ENCODE results near the gene KIAA0319L. TPM values are rescaled to one million over a fixed set of nuclear protein-coding genes. Genes with fewer than 3 reads are reported as not detected.

The KIAA0319L gene
- total RNA-seq, 2 experiments from 2014 or later = 25.3 to 44.9 TPM

- CTCF ChIA-PET (ENCODE audit: unreplicated experiment) = no interaction called here
- no peak for TF ChIP-seq EZH2phosphoT487 (IDR thresholded peaks at IDR 0.05; ENCODE audit: borderline replicate concordance, low read depth, low read length)
- TF ChIP-seq, protein P1, sequence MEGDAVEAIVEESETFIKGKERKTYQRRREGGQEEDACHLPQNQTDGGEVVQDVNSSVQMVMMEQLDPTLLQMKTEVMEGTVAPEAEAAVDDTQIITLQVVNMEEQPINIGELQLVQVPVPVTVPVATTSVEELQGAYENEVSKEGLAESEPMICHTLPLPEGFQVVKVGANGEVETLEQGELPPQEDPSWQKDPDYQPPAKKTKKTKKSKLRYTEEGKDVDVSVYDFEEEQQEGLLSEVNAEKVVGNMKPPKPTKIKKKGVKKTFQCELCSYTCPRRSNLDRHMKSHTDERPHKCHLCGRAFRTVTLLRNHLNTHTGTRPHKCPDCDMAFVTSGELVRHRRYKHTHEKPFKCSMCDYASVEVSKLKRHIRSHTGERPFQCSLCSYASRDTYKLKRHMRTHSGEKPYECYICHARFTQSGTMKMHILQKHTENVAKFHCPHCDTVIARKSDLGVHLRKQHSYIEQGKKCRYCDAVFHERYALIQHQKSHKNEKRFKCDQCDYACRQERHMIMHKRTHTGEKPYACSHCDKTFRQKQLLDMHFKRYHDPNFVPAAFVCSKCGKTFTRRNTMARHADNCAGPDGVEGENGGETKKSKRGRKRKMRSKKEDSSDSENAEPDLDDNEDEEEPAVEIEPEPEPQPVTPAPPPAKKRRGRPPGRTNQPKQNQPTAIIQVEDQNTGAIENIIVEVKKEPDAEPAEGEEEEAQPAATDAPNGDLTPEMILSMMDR (conservative IDR thresholded peaks at IDR 0.05; ENCODE audit: low read length) = no peak
- intact Hi-C loops (cut with micrococcal nuclease; ENCODE audit: unreplicated experiment) = no loop called here
- no peak overlapping the region for H3K4me2 ChIP-seq (ENCODE audit: low read length)
- H4K20me1 ChIP-seq (ENCODE audit: insufficient read depth, low read length) = no peaks in the 10 kb centered on the region
- no peak for DNase-seq (ENCODE audit: low spot score)
- no peak overlapping the region for H2AFZ ChIP-seq (ENCODE audit: low read length)
- no peaks in the 10 kb centered on the region for H3K79me2 ChIP-seq (ENCODE audit: insufficient read depth, low read depth, low read length)
- POLR2A ChIA-PET = no interaction called here
- H3K9me3 ChIP-seq (ENCODE audit: low read length) = 0 out of 2 replicates have a peak, but pooled peaks cover 3% of the 10 kb centered on the region
- no peaks in the 10 kb centered on the region for H3K4me1 ChIP-seq (ENCODE audit: insufficient read depth, low read length, poor library complexity, severe bottlenecking)
- no peak overlapping the region for H3K4me3 ChIP-seq (ENCODE audit: low read depth, low read length, poor library complexity, severe bottlenecking)
- no peaks in the 10 kb centered on the region for H3K36me3 ChIP-seq (ENCODE audit: insufficient read depth, low read length)
- no TSS peak for BruUV-seq (replicated peaks)
- H3K9me2 ChIP-seq (ENCODE audit: insufficient read depth, low read length) = no peaks in the 10 kb centered on the region
- no peak overlapping the region for H3K27ac ChIP-seq (ENCODE audit: low read depth, low read length, poor library complexity, severe bottlenecking)
Observed at GRCh38 chr1:35497571-35497970, 59.6 kb downstream of the KIAA0319L start.

DNA sequence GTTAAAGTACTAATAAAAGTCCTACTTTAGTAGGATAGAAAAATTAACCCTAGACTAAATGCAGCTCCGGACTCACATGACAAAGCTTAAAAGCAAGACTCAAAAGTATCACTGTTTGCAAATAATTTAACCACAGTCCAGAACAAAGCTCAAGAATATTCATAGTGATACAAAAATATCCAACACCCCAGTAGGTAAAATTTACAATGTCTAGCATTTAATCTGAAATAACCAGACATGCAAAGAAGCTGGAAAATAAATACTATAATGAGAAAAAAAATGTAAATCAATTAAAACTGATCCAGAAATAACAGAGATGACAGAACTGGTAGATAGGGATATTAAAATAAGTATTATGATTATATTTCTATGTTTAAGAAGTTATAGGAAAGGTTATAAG is 67.0 kb downstream of the KIAA0319L start:
- no peak overlapping the region for H3K4me2 ChIP-seq (ENCODE audit: low read length)
- H3K9me3 ChIP-seq (ENCODE audit: low read length) = peaks cover 21% of the 10 kb centered on the region
- H3K9me2 ChIP-seq (ENCODE audit: insufficient read depth, low read length) = 0 out of 2 replicates have a peak, but pooled peaks cover 4% of the 10 kb centered on the region
- no peaks in the 10 kb centered on the region for H3K79me2 ChIP-seq (ENCODE audit: insufficient read depth, low read depth, low read length)
- DNase-seq (ENCODE audit: low spot score) = no peak
- no peak overlapping the region for H2AFZ ChIP-seq (ENCODE audit: low read length)
- no TSS peak for BruUV-seq (replicated peaks)
- H3K36me3 ChIP-seq (ENCODE audit: insufficient read depth, low read length) = no peaks in the 10 kb centered on the region; the same call in 1 of the 2 replicates
- H3K4me3 ChIP-seq (ENCODE audit: low read depth, low read length, poor library complexity, severe bottlenecking) = no peak overlapping the region
- H3K27ac ChIP-seq (ENCODE audit: low read depth, low read length, poor library complexity, severe bottlenecking) = no peak overlapping the region
- no peaks in the 10 kb centered on the region for H3K4me1 ChIP-seq (ENCODE audit: insufficient read depth, low read length, poor library complexity, severe bottlenecking)
- TF ChIP-seq EZH2phosphoT487 (IDR thresholded peaks at IDR 0.05; ENCODE audit: borderline replicate concordance, low read depth, low read length) = no peak
- TF ChIP-seq, protein P1 (conservative IDR thresholded peaks at IDR 0.05; ENCODE audit: low read length) = no peak
- CTCF ChIA-PET (ENCODE audit: unreplicated experiment) = no interaction called here
- intact Hi-C loops (cut with micrococcal nuclease; ENCODE audit: unreplicated experiment) = no loop called here
- H4K20me1 ChIP-seq (ENCODE audit: insufficient read depth, low read length) = no peaks in the 10 kb centered on the region
- POLR2A ChIA-PET = interaction anchor here (1.1 kb wide), 1 partner anchor 14 kb away, joined by 3 read pairs; no protein-coding TSS in a partner anchor

DNA sequence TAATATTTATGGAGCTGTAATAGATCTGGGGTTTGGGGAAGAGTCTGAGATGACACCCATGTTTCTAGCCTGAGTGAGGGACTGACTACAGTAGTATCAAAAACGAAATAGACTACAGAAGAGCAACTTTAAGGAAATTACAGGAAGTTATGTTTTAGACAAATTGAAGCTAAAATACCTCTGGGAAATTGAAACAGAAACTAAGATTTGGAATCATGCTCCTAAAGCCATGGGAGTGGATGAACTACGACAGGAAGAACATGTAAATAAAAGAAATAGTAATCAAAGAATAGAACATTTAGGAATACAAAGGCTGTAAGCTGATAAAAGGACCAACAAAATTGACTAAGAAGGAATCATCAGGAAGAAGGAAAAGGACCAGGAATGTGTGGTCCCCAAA is 68.9 kb downstream of the KIAA0319L start:
- H3K79me2 ChIP-seq (ENCODE audit: insufficient read depth, low read depth, low read length) = no peaks in the 10 kb centered on the region
- CTCF ChIA-PET (ENCODE audit: unreplicated experiment) = no interaction called here
- TF ChIP-seq, protein P1 (conservative IDR thresholded peaks at IDR 0.05; ENCODE audit: low read length) = no peak

More for the DNA sequence above, 68.9 kb downstream of the KIAA0319L start:
- no TSS peak for BruUV-seq (replicated peaks)
- POLR2A ChIA-PET = interaction anchor here (0.6 to 0.9 kb wide), 2 partner anchors 8 to 106 kb away, joined by 4 read pairs; no protein-coding TSS in a partner anchor
- Histone ChIP-seq H3K36me3 (ENCODE audit: insufficient read depth, low read length) (no peaks in the 10 kb centered on the region; the same call in 1 of the 2 replicates), H3K4me1 (ENCODE audit: insufficient read depth, low read length, poor library complexity, severe bottlenecking) (no peaks in the 10 kb centered on the region), H3K4me2 (ENCODE audit: low read length) (no peak overlapping the region), H2AFZ (ENCODE audit: low read length) (no peak overlapping the region), H3K27ac (ENCODE audit: low read depth, low read length, poor library complexity, severe bottlenecking) (no peak overlapping the region), H3K4me3 (ENCODE audit: low read depth, low read length, poor library complexity, severe bottlenecking) (no peak overlapping the region), H3K9me3 (ENCODE audit: low read length) (peaks cover 21% of the 10 kb centered on the region), H3K9me2 (ENCODE audit: insufficient read depth, low read length) (0 out of 2 replicates have a peak, but pooled peaks cover 4% of the 10 kb centered on the region), H4K20me1 (ENCODE audit: insufficient read depth, low read length) (no peaks in the 10 kb centered on the region)
- intact Hi-C loops (cut with micrococcal nuclease; ENCODE audit: unreplicated experiment) = no loop called here
- DNase-seq (ENCODE audit: low spot score) = no peak

All from OCI-LY7 (cell line).